Natural killer cell (primary cell): Measurements from ENCODE around the gene DTX3L. TPM values are rescaled to one million over a fixed set of nuclear protein-coding genes. Genes with fewer than 3 reads are reported as not detected.

Experiments
- ATAC-seq, 3 donors: fragments of 150-1000 bp in 2 of 3; fragments of 200-7000 bp in 1 of 3; cut with Tn5 transposase; 1 replicate in 1 of 3; 2 replicates in 2 of 3; pipeline ENCODE4 v1.10.0; 2021; ENCODE audit warnings: mild to moderate bottlenecking in 2 of 3, moderate library complexity in 2 of 3
- DNase-seq, 2 donors: peaks; one replicate each; pipeline versions ENCODE4 v3.0.0 to v3.0.0-alpha.2; 2013 to 2021; ENCODE audit warnings: mixed read lengths in 1 of 2
- H3K27ac ChIP-seq: one replicate; pipeline ENCODE4 v1.5.1; 2013; ENCODE audit warnings: mild to moderate bottlenecking, low read length
- H3K27me3 ChIP-seq: one replicate; pipeline ENCODE4 v1.6.1; 2013; ENCODE audit warnings: low read length; ENCODE audit not compliant: control insufficient read depth, insufficient read depth
- H3K36me3 ChIP-seq: one replicate; pipeline ENCODE4 v1.6.1; 2013; ENCODE audit warnings: low read length; ENCODE audit not compliant: control insufficient read depth, insufficient read depth
- H3K4me1 ChIP-seq: one replicate; pipeline ENCODE4 v1.6.1; 2013; ENCODE audit warnings: low read length; ENCODE audit not compliant: control insufficient read depth, insufficient read depth
- H3K4me3 ChIP-seq: one replicate; pipeline ENCODE4 v1.5.1; 2013; ENCODE audit warnings: low read length
- H3K9me3 ChIP-seq: one replicate; pipeline ENCODE4 v1.6.1; 2013; ENCODE audit warnings: low read length; ENCODE audit not compliant: control insufficient read depth, insufficient read depth
- H3K27ac Mint-ChIP-seq, 2 donors: one replicate each; pipeline ENCODE4 v1.8.0; 2022; ENCODE audit warnings: mild to moderate bottlenecking in 2 of 2, mixed read lengths in 2 of 2, moderate library complexity in 1 of 2
- H3K27me3 Mint-ChIP-seq, 2 donors: one replicate each; pipeline ENCODE4 v1.8.0; 2022; ENCODE audit warnings: low read depth in 2 of 2, mixed read lengths in 2 of 2
- H3K36me3 Mint-ChIP-seq: one replicate; pipeline ENCODE4 v1.8.0; 2022; ENCODE audit warnings: mixed read lengths
- H3K4me1 Mint-ChIP-seq, 2 donors: one replicate each; pipeline ENCODE4 v1.8.0; 2022; ENCODE audit warnings: mixed read lengths in 2 of 2
- H3K4me3 Mint-ChIP-seq: one replicate; pipeline ENCODE4 v1.8.0; 2022; ENCODE audit warnings: mild to moderate bottlenecking, moderate library complexity, mixed read lengths
- H3K9me3 Mint-ChIP-seq, 2 donors: one replicate each; pipeline ENCODE4 v1.8.0; 2022; ENCODE audit warnings: mixed read lengths in 2 of 2
- CTCF ChIP-seq: fragments of 200-600 bp; IDR thresholded peaks from one replicate; pipeline ENCODE4 v1.8.0; 2022; ENCODE audit warnings: antibody characterized with exemption
- WGBS: methylation state at CpG from one replicate; pipeline ENCODE4 v1.1.7; 2013; ENCODE audit warnings: missing lambda C conversion rate; ENCODE audit not compliant: insufficient coverage; 5-methylcytosine and 5-hydroxymethylcytosine counted together
- intact Hi-C: fragments of 100-400 bp; cut with micrococcal nuclease; formaldehyde crosslinking; loops from one replicate; pipeline ENCODE4 v1.14.2; 2022
- total RNA-seq, 4 donors: library from RNA; stranded (reverse); fragments of 120-200 nt in 1 of 4; gene quantifications; one replicate each; pipeline versions ENCODE4 v1.2.3 to v1.2.4, GENCODE V29; 2013 to 2022

Gene DTX3L
- total RNA-seq, 3 donors from 2014 or later (not counting 1 experiment from before 2014, with no cell fraction given): 40.8 to 61.0 (median 51.8) TPM

GRCh38 chr3:122536632-122537001 lies 27.5 kb upstream of the DTX3L start:
- Histone ChIP-seq H3K27me3 (no peaks in the 10 kb centered on the region), H3K4me3 (no peak overlapping the region), H3K9me3 (no peaks in the 10 kb centered on the region), H3K36me3 (peaks cover 93% of the 10 kb centered on the region), H3K4me1 (no peaks in the 10 kb centered on the region), H3K27ac (no peak overlapping the region)
- WGBS: 91% methylated on average over 3 of the region's 3 CpGs
- TF ChIP-seq CTCF: no peak
- intact Hi-C loops: no loop called here
- H3K27me3 Mint-ChIP-seq: no peaks in the 10 kb centered on the region
- no peak for ATAC-seq
- H3K4me3 Mint-ChIP-seq: no peak overlapping the region
- DNase-seq: no peak
- H3K27ac Mint-ChIP-seq: peak overlapping the region in 1 of 2 donors; percentile 17
- H3K4me1 Mint-ChIP-seq: peaks cover 15 to 21% of the 10 kb centered on the region in 2 donors
- peaks cover 41% of the 10 kb centered on the region for H3K36me3 Mint-ChIP-seq
- no peaks in the 10 kb centered on the region for H3K9me3 Mint-ChIP-seq

GRCh38 chr3:122538956-122539490 lies 25.1 kb upstream of the DTX3L start:
- 87% methylated on average over 7 of the region's 7 CpGs for WGBS
- no peaks in the 10 kb centered on the region for H3K9me3 ChIP-seq
- ATAC-seq: no peak
- H3K36me3 ChIP-seq: peaks cover 75% of the 10 kb centered on the region
- Mint-ChIP-seq H3K27ac (no peak overlapping the region), H3K4me1 (peaks cover 18 to 21% of the 10 kb centered on the region in 2 donors), H3K9me3 (no peaks in the 10 kb centered on the region), H3K27me3 (no peaks in the 10 kb centered on the region), H3K36me3 (peaks cover 36% of the 10 kb centered on the region), H3K4me3 (no peak overlapping the region)
- H3K4me3 ChIP-seq: no peak overlapping the region
- no peaks in the 10 kb centered on the region for H3K4me1 ChIP-seq
- no peaks in the 10 kb centered on the region for H3K27me3 ChIP-seq
- DNase-seq: no peak
- TF ChIP-seq CTCF: no peak
- H3K27ac ChIP-seq: no peak overlapping the region
- intact Hi-C loops: no loop called here

- WGBS: 96% methylated on average over 4 of the region's 5 CpGs
- Histone ChIP-seq H3K27me3 (no peaks in the 10 kb centered on the region), H3K9me3 (no peaks in the 10 kb centered on the region), H3K27ac (no peak overlapping the region), H3K36me3 (peaks cover 66% of the 10 kb centered on the region), H3K4me1 (no peaks in the 10 kb centered on the region), H3K4me3 (no peak overlapping the region)
- DNase-seq: no peak
- H3K36me3 Mint-ChIP-seq: peaks cover 38% of the 10 kb centered on the region
- no peak overlapping the region for H3K4me3 Mint-ChIP-seq
- intact Hi-C loops: no loop called here
- no peaks in the 10 kb centered on the region for H3K9me3 Mint-ChIP-seq
- peaks cover 5 to 12% of the 10 kb centered on the region in 2 donors for H3K4me1 Mint-ChIP-seq
- no peaks in the 10 kb centered on the region for H3K27me3 Mint-ChIP-seq
- H3K27ac Mint-ChIP-seq: no peak overlapping the region
- TF ChIP-seq CTCF: no peak
- no peak for ATAC-seq
Observed at GRCh38 chr3:122546151-122546550, 18.0 kb upstream of the DTX3L start.

- no peak for ATAC-seq
- no peak for TF ChIP-seq CTCF
- H3K4me1 Mint-ChIP-seq: peaks cover 7 to 17% of the 10 kb centered on the region in 2 donors
- no peaks in the 10 kb centered on the region for H3K27me3 ChIP-seq
- peak overlapping the region in 1 of 2 donors; percentile 63 for H3K27ac Mint-ChIP-seq
- WGBS: 100% methylated on average over 3 of the region's 3 CpGs
- H3K4me1 ChIP-seq: no peaks in the 10 kb centered on the region
- H3K9me3 Mint-ChIP-seq: no peaks in the 10 kb centered on the region
- H3K27me3 Mint-ChIP-seq: no peaks in the 10 kb centered on the region
- no peak overlapping the region for H3K27ac ChIP-seq
- no peak for DNase-seq
- intact Hi-C loops: no loop called here
- H3K9me3 ChIP-seq: no peaks in the 10 kb centered on the region
- peaks cover 46% of the 10 kb centered on the region for H3K36me3 Mint-ChIP-seq
- H3K36me3 ChIP-seq: peaks cover 74% of the 10 kb centered on the region
- H3K4me3 ChIP-seq: no peak overlapping the region
- no peak overlapping the region for H3K4me3 Mint-ChIP-seq
Observed at GRCh38 chr3:122548076-122548475, 16.1 kb upstream of the DTX3L start.
